Endothelial cell of umbilical vein (primary cell): Measurements from ENCODE around the gene MSX2. TPM values are rescaled to one million over a fixed set of nuclear protein-coding genes. Genes with fewer than 3 reads are reported as not detected.

ENCODE experiments used
- BruUV-seq: library from RNA; stranded (reverse); fragments of 400-500 nt; replicated peaks from 2 replicates; lab custom pipeline; 2021; lab: Mats Ljungman, UMichigan
- CTCF ChIA-PET: fragments of 300-600, 350-600 bp; sonication (Branson Sonifier 250); formaldehyde crosslinking; loops from one replicate; lab custom pipeline; 2021; ENCODE audit warnings: antibody characterized with exemption, inconsistent platforms; lab: Charles Lee
- POLR2A ChIA-PET: fragments of 300-600, 350-600 bp; sonication (Branson Sonifier 250); formaldehyde crosslinking; loops from one replicate; lab custom pipeline; 2021; ENCODE audit warnings: antibody characterized with exemption, inconsistent platforms; lab: Charles Lee
- DNase-seq: peaks from one replicate; pipeline ENCODE4 v3.0.0-alpha.2; 2011; ENCODE audit warnings: low read depth, low spot score
- FAIRE-seq: peaks from 2 replicates; lab custom pipeline; 2011; peaks lifted over from hg19 to GRCh38; lab: Jason Lieb, UNC
- H2AFZ ChIP-seq: 2 replicates; pipeline ENCODE4 v1.6.0; 2012; ENCODE audit warnings: low read depth, low read length, control low read depth, inconsistent platforms
- H3K27ac ChIP-seq: 2 replicates; pipeline ENCODE4 v1.5.1; 2011; ENCODE audit warnings: low read depth, mild to moderate bottlenecking, control low read depth, low read length, moderate library complexity; ENCODE audit not compliant: insufficient read depth
- H3K27me3 ChIP-seq, 2 experiments: 2 replicates each; pipeline versions ENCODE4 v1.6.0 to v1.6.1; 2011; ENCODE audit warnings: low read length in 2 of 2, mixed read lengths in 1 of 2; ENCODE audit not compliant: control insufficient read depth in 2 of 2, insufficient read depth in 2 of 2
- H3K36me3 ChIP-seq, 2 experiments: 2 replicates in 1 of 2; 3 replicates in 1 of 2; pipeline ENCODE4 v1.5.1; 2011; ENCODE audit warnings: low read length in 2 of 2, mild to moderate bottlenecking in 1 of 2, moderate library complexity in 1 of 2; ENCODE audit not compliant: control insufficient read depth in 2 of 2, insufficient read depth in 2 of 2; ENCODE audit errors: extremely low read depth in 1 of 2
- H3K4me1 ChIP-seq: 3 replicates; pipeline ENCODE4 v1.5.1; 2011; ENCODE audit warnings: mild to moderate bottlenecking, low read length; ENCODE audit not compliant: control insufficient read depth, insufficient read depth; ENCODE audit errors: extremely low read depth
- H3K4me2 ChIP-seq: 2 replicates; pipeline ENCODE4 v1.6.1; 2011; ENCODE audit warnings: low read length, control low read depth, mixed read lengths; ENCODE audit not compliant: insufficient read depth
- H3K4me3 ChIP-seq, 3 experiments: fragments of 200-600 bp in 1 of 3; sonication (generic), shearing (Covaris generic) in 1 of 3; replicated peaks in 1 of 3; 2 replicates each; pipeline ENCODE4 v1.5.1; 2011 to 2016; ENCODE audit warnings: control low read depth in 3 of 3, low read length in 3 of 3, mild to moderate bottlenecking in 2 of 3, inconsistent platforms in 1 of 3, low read depth in 1 of 3, moderate library complexity in 1 of 3; ENCODE audit not compliant: insufficient read depth in 1 of 3
- H3K79me2 ChIP-seq: 2 replicates; pipeline ENCODE4 v1.6.0; 2012; ENCODE audit warnings: low read length, inconsistent platforms; ENCODE audit not compliant: control insufficient read depth, insufficient read depth
- H3K9ac ChIP-seq: replicated peaks from 2 replicates; pipeline ENCODE3; 2011; ENCODE audit warnings: low read length, control low read depth; ENCODE audit not compliant: insufficient read depth; ENCODE audit errors: extremely low read depth
- H3K9me1 ChIP-seq: replicated peaks from 3 replicates; pipeline ENCODE4 v1.6.0; 2011; ENCODE audit warnings: mild to moderate bottlenecking, low read length; ENCODE audit not compliant: control insufficient read depth, insufficient read depth; ENCODE audit errors: extremely low read depth
- H3K9me3 ChIP-seq: replicated peaks from 2 replicates; pipeline ENCODE4 v1.5.1; 2012; ENCODE audit warnings: low read length, inconsistent platforms; ENCODE audit not compliant: control insufficient read depth, insufficient read depth
- H4K20me1 ChIP-seq: replicated peaks from 2 replicates; pipeline ENCODE3; 2011; ENCODE audit warnings: mild to moderate bottlenecking, low read length; ENCODE audit not compliant: control insufficient read depth, insufficient read depth; ENCODE audit errors: extremely low read depth
- CTCF ChIP-seq, 2 donors: IDR thresholded peaks; 1 replicate in 1 of 2; 2 replicates in 1 of 2; pipeline ENCODE4 v1.5.1; 2011; ENCODE audit warnings: low read length in 2 of 2, mild to moderate bottlenecking in 2 of 2, moderate library complexity in 2 of 2, control low read depth in 1 of 2, inconsistent platforms in 1 of 2, low read depth in 1 of 2; ENCODE audit not compliant: insufficient read depth in 1 of 2; ENCODE audit errors: extremely low read depth in 1 of 2
- EZH2 ChIP-seq: IDR thresholded peaks from 2 replicates; pipeline ENCODE4 v1.6.1; 2012; ENCODE audit warnings: borderline replicate concordance, low read depth, mild to moderate bottlenecking, moderate library complexity, low read length, inconsistent platforms; ENCODE audit not compliant: severe bottlenecking
- FOS ChIP-seq: IDR thresholded peaks from 2 replicates; pipeline ENCODE4 v1.6.1; 2011; ENCODE audit warnings: mild to moderate bottlenecking, low read length, moderate library complexity, borderline replicate concordance; ENCODE audit not compliant: insufficient read depth
- GATA2 ChIP-seq: IDR thresholded peaks from 2 replicates; pipeline ENCODE4 v1.7.0; 2011; ENCODE audit warnings: low read depth, mild to moderate bottlenecking, moderate library complexity, mixed read lengths, low read length; ENCODE audit not compliant: insufficient read length, insufficient read depth
- JUN ChIP-seq: IDR thresholded peaks from 2 replicates; pipeline ENCODE4 v1.6.1; 2011; ENCODE audit warnings: borderline replicate concordance, low read depth; ENCODE audit not compliant: insufficient read length, insufficient read depth
- MAX ChIP-seq: IDR thresholded peaks from 2 replicates; pipeline ENCODE4 v1.6.1; 2011; ENCODE audit not compliant: insufficient read depth, insufficient read length
- MYC ChIP-seq: IDR thresholded peaks from one replicate; pipeline ENCODE4 v1.6.1; 2011; ENCODE audit warnings: mild to moderate bottlenecking, low read depth, low read length
- POLR2A ChIP-seq: IDR thresholded peaks from 2 replicates; pipeline ENCODE4 v1.6.1; 2012; ENCODE audit warnings: low read depth, mild to moderate bottlenecking, control low read depth, low read length
- POLR2AphosphoS5 ChIP-seq: IDR thresholded peaks from 2 replicates; pipeline ENCODE4 v1.6.1; 2012; ENCODE audit warnings: low read depth, mild to moderate bottlenecking, control low read depth, low read length, moderate library complexity; ENCODE audit not compliant: insufficient read depth
- dilution Hi-C: fragments of 300-500 bp; cut with MboI; formaldehyde crosslinking; loops from one replicate; pipeline ENCODE4 v1.15.0; 2019; ENCODE audit warnings: low sequenced_read_pairs; ENCODE audit not compliant: extremely low pct_ligation_motif_present
- intact Hi-C: fragments of 100-400 bp; cut with micrococcal nuclease; formaldehyde crosslinking; loops from one replicate; pipeline ENCODE4 v1.10.0; 2022
- polyA plus RNA-seq, 4 experiments: library from polyadenylated mRNA; depleted of rRNA in 3 of 4; stranded (reverse) in 3 of 4; unstranded in 1 of 4; fragments of >200 nt; gene quantifications; 2 replicates each; pipeline versions ENCODE4 v1.2.1 to v1.2.3, GENCODE V29; 2011 to 2012; ENCODE audit warnings: missing spikeins in 1 of 4
- total RNA-seq: library from RNA; stranded (reverse); gene quantifications from 2 replicates; pipeline ENCODE4 v1.2.3, GENCODE V29; 2021

MSX2 gene
- total and polyA plus RNA-seq, 2 donors (not counting 3 experiments of a cell fraction or from before 2014, with no cell fraction given): not detected

DNA sequence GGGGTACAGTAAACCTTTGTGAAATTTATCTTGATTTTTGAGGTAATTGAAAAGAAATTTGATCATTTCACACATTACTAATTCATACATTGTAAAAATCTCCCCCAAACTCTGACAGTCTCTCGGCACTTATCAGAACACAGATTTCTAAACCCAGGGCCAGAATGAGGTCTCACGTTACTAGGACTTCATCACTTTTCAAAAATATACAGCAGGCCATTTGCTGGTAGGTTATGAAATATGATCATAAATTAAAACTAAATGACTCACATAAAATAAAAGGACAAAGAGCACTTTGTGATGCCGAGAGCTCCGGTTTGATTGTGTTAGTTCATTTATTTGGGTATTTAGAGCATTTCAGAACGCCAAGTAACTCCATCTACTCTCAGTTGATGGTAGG lies 17.0 kb downstream of the MSX2 start:
- Histone ChIP-seq H3K9ac (no peak overlapping the region), H3K9me1 (no peaks in the 10 kb centered on the region), H3K9me3 (peaks cover 2% of the 10 kb centered on the region), H3K79me2 (no peaks in the 10 kb centered on the region), H3K4me3 (no peak overlapping the region), H4K20me1 (no peaks in the 10 kb centered on the region), H3K36me3 (no peaks in the 10 kb centered on the region), H3K4me1 (no peaks in the 10 kb centered on the region), H3K4me2 (no peak overlapping the region), H2AFZ (no peak overlapping the region), H3K27ac (no peak overlapping the region), H3K27me3 (no peaks in the 10 kb centered on the region)
- dilution Hi-C loops: no loop called here
- POLR2A ChIA-PET: no interaction called here
- no peak for DNase-seq
- CTCF ChIA-PET: no interaction called here
- intact Hi-C loops: no loop called here
- no TSS peak for BruUV-seq
- FAIRE-seq: no peak
- TF ChIP-seq EZH2 (no peak), POLR2A (no peak), GATA2 (no peak), POLR2AphosphoS5 (no peak), MYC (no peak), JUN (no peak), MAX (no peak), FOS (no peak), CTCF (IDR thresholded peaks at IDR 0.05; ENCODE audit: extremely low read depth in 1 of 2, insufficient read depth in 1 of 2, low read depth in 1 of 2, low read length in 2 of 2) (no peak)
